HG03460 (cell line): Measurements from ENCODE around the gene CALHM2.
"Not testable (repeated sequence)": the region's sequence is repeated elsewhere in the genome, so short reads cannot be mapped to it uniquely, and the experiment has no call there.

ENCODE experiments used
- ATAC-seq: cut with Tn5 transposase; IDR thresholded peaks from one replicate; pipeline ENCODE4 v1.9.1; 2021; ENCODE audit not compliant: unreplicated experiment

Gene CALHM2, protein sequence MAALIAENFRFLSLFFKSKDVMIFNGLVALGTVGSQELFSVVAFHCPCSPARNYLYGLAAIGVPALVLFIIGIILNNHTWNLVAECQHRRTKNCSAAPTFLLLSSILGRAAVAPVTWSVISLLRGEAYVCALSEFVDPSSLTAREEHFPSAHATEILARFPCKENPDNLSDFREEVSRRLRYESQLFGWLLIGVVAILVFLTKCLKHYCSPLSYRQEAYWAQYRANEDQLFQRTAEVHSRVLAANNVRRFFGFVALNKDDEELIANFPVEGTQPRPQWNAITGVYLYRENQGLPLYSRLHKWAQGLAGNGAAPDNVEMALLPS

DNA sequence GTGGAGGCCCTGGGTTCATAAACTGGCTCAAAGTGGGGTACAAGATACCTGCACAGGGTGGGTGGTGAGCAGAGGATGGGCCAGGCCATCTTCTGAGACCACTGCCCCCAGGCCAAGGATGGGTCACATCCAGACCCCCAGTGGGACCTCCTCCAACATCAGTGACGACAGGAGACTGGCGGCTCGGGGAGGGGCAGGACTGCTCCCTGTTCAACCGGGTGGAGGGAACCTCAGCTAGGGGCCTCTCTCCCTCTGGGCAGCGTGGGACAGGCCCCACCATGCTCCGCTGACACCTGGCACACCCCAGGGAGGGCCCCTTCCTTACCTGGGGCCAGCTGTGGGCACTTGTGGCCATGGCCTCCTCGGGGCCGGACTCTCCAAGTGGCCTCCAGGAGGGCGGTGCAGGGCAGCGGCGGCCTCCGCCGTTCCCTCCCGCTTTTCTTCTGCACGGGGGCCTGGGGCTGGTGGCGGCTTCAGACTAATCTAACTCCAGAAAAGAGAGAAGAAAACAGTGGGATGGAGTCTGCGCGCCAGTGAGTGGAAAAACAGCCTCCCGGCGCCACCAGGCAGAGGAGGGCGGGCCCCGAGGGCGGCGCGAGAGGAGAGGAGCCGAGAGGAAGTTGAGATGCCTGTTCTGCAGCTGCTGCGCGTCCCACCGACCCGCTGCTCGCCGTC lies at the start of gene CALHM2:
CALHM2 (minus strand) TSS at position 540 of the 675 bp plus-strand sequence. CDS start 2,429 bp downstream, outside the sequence.
- peak; percentile 73 for ATAC-seq

DNA sequence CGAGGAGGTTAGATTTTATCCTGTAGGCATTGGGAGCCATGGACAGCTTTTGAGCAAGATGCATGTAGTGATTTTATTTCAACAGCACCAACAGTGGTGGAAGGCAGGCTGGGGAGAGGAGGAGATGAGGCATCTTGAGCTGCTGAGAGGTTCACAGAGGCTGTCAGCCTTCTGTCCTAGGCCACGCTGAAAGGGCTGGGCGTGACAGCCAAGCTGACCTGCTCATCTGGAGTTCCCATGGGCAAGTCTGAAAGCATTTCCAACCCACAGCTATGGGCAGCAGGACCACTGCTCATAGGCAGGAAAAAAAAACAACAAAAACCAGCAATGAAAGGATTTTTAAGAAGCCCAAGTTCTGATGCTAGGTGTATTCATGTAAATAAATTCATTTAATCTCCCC lies 49.0 kb upstream of the CALHM2 start:
- ATAC-seq = no peak

DNA sequence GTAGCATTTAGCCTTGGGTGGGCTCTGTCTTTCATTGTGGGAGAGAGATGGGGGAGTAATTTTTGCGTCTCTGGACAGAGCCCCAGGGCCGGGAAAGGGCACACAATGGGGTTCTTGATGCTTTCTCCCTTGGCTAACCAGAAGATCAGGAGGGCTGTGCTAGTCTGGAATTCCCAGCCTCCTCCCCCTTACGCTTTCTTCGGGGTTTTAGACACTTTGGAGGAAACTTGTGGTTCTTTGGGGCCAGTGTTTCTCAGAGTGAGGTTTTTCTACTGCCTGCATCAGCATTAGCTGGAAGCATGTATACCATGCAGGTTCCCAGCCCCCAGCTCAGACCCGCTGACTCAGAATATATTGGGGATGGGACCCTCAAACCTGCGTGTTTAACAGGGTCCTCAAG lies 48.3 kb upstream of the CALHM2 start:
- ATAC-seq = no peak

DNA sequence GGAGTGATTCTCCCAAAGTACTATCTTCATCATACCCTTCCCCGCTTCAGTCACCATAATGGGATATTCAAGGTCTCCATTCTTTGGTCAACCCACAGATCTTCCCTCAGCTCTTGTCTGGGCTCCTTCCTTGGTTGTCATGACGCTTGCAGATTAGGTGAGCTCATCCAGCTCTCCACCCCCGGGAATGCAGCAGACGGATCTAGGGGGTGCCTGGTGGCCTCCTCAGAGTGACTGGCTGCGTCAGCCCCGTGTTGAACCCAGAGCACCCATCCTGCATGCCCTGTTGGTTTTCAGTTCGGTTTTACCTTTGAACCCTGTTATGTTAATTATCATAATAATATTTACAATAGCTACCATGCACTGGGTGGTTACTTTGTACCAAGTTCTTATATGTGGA lies 47.7 kb upstream of the CALHM2 start:
- ATAC-seq = no peak

DNA sequence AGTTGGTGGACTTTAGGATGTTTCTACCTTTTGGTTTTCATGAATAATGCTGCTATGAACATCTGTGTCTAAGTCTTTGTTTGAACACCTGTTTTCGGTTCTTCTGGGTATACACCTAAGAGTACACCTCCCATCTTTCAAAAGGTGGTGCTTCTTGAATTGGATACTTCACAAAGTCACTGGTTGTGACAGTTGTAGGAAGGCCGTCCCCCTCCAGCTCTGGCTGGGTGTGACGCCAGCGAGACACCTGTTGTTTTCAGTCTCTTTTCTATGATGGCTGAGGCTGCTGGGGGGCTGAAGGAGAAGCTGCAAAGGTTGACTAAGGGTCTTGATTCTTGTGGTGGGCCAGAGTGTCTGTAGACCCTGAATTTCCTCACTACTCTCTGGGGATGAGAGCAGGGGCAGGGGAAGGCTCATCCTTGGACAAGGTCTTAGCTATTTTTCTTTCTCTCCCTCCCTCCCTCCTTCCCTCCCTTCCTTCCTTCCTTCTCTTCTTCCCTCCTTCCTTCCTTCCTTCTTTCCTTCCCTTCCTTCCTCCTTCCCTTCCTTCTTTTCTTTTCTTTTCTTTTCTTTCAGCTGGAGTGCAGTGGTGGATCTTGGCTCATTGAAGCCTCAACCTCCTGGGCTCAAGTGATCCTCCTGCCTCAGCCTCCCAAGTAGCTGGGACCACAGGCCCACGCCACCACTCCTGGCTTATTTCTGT lies 46.9 kb upstream of the CALHM2 start:
- ATAC-seq = no peak

DNA sequence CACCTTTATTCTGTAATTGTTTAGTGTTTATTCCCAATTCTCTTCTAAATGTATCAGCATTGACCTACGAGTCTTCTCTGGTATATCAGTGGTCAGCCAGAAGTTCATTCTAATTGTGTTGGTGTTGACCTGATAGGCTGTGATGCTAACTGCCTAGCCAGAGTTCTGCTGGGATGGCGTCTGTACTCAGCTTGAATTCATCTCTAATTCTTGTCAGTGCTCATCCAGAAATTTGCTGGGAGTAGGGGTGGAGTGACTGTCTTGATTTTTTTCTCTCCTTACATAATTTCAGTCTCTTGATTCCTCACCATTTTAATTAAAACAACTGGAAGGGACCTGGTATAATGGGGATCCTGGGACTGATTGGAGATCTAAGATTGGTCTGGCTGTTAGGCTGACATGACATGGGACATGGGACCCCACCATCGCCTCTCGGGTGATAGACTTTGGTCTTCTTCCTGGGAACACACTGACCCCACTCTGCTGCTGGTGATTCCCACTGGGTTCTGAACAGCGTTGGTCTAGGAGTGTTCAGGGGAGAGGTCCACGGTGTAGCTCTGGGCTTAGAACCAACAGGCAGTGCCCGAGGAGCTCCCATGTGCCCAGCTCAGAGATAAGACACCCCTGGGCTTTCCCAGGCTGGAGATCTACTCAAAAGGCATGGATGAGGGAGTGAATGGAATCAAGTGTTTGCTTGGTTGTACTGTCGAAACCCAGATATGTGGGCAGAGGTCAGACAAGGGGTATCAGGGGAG lies 45.2 kb upstream of the CALHM2 start:
- ATAC-seq = no peak

DNA sequence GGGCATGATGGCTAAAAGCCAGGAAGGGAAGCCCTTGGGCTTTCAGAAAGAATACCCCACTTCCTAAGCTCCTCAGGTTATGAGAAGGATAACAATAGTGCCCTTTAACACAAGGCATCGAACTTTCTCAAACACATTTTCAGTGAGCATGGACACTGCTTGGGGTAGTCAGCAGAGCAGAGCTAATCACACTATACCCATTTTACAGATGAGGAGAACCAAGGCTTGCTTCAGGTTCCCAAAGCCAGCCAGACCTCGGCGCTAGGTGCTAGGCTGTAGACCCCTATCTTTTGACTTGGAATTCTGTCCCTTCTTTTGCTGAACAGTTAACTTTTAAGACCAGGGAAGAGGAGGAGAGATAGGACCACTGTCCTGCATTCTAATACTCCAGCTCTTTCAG lies 43.2 kb upstream of the CALHM2 start:
- no peak for ATAC-seq

DNA sequence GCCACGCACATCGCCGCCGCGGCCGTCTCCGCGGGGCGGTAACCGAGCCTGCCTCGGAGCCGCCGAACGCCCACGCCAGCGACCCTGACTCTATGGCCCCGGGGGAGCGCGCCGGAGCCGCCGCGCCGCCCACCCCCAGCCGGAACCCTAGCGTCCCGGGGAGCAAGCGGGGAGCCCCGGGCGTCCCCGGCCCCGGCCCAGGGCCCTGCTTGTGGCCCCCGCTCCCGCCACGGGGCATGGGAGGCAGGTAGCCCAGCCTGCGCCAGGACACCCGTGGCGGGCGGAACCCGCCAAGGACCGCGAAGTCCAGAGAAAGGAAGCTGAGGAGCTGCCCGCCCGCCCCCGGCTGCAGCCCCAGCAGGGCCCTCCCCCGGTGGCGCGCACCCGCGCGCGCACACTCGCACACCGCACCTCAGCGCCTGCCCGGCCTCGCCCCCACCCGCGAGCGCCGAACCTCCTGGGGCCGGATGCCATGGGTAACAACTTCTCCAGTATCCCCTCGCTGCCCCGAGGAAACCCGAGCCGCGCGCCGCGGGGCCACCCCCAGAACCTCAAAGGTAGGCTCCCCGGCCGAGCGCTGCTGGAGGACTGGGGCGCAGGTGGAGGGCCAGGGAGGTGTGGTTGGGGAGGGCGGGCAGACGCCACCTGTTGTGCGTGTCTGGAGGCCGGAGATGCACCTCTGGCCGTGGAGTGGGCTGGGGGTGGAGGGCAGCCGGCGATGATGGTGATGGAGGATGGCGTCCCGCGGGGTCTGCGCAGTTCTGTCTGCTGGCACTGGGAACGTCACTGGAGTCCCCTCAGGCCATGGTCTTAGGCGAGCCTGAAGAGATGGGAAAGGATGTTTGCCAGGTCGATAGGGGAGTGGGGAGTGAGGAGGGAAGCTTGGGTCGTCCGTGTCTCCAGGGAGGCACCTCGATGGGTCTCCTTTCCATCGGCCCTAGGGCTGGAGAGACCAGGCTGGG lies 42.0 kb upstream of the CALHM2 start:
- ATAC-seq = no peak

DNA sequence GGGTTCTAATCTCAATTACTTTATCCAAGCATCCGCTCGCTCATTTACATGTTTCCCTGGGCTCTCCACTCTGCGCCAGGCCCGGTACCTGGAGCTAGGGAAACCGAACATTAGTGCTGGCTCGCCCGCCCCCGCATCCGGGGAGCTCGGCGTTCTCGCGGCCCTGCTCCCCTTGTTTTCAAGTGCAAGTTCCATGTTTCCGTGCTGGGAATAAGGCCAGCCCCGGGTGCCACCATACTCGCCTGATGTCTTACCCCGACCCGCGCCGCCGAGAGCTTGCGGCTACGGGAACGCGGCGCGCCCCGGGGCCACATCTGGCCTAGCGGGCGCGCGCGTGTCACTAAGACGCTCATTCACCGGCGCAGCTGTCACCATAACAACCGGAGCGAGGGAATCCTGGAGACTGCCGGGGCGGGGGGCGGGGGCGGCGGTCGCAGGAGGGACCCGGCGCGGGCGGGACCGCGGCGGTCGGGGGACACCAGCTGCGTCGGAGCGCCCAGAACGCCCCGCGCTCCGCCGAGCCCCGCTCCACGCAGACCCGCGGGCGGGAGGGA lies 41.3 kb upstream of the CALHM2 start, which contains the start of gene NEURL1:
NEURL1 (plus strand) TSS at position 344 of the 554 bp plus-strand sequence. CDS start 683 bp downstream, outside the sequence.
- no peak for ATAC-seq

DNA sequence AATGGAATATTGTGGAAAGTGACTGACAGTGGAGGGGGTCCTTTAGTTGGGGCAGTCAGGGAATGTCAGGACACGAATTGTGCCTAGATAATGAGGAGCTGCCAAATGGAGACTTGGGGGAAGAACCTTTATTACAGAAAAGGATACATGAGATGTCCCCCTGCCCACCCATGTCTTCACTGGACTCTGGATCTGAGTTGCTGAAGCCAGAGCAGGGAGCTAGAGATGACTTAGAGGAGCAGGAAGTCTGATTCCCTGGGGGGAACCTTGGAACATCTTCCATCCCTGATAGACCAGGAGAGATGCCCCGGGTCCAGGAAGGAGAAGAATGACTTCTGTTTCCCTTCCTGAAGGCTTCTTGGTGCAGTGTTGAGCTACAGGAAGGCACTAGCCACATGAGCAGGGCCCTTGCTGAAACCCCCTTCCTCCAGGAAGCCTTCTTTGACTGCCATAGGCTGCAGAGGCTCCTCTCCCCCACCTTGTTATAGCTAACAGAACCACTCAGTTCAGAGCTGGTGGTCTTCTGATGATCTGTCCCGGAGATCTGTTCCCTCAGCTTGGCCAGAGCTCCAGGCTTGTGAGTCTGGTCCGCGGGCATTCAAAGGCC lies 40.6 kb upstream of the CALHM2 start:
- no peak for ATAC-seq

DNA sequence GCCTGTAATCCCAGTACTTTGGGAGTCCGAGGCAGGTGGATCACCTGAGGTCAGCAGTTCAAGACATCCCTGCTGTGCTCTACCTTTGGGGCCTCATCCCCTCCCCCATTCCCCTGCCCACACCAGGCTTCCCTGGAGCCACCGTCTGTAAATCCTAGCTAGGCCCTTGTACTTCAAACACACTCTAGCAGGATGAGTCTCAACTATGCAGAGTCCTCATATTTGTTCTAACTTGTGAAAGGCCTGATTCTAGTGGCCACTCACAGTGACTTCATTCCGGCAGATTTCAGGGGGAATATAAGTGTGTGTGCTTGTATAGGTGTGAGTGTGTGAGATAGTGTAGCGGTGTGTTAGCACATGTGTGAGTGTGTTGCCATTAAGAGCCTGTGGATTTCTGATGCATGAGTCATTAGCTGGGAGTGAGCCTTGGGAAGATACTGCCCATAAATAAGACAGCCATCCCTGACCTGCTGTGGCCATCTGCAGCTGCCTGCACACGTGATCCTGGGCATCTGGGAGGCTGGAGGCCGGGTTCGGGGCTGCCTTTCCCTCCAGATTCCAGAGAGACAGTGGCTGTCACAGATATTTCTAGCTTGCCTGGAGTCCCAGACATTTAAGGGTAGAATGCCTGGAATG lies 39.7 kb upstream of the CALHM2 start:
- ATAC-seq = no peak

DNA sequence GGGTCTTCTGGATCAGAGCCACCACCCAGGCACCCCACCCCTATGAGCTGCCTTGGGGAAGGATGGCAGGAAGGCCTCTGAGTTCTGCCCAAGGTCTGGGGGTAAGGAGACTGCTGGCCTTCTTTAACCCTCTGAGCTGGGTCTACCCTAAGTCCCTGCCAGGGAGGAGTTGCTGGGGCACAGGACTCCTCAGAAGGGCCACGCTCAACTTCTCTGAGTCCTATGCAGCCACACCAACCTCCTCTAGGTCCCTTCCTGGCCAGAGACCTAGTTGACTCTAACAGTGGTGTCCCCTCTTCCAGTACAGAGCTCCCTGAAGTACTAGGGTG lies 38.8 kb upstream of the CALHM2 start:
- no peak for ATAC-seq

DNA sequence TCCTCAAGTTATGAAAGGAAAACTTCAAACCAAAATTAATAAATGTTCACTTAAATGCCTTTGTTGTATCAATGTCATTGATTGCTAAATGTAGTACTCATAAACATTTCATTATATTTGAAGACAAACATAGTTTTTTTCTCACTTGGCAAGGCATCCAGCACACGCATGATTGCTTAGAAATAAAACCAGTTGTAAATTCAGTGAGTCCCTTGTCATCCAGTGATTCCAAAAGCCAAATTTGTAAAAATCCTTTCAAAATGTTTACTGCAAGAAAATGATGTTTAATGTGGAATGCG lies 35.2 kb upstream of the CALHM2 start:
- no peak for ATAC-seq

DNA sequence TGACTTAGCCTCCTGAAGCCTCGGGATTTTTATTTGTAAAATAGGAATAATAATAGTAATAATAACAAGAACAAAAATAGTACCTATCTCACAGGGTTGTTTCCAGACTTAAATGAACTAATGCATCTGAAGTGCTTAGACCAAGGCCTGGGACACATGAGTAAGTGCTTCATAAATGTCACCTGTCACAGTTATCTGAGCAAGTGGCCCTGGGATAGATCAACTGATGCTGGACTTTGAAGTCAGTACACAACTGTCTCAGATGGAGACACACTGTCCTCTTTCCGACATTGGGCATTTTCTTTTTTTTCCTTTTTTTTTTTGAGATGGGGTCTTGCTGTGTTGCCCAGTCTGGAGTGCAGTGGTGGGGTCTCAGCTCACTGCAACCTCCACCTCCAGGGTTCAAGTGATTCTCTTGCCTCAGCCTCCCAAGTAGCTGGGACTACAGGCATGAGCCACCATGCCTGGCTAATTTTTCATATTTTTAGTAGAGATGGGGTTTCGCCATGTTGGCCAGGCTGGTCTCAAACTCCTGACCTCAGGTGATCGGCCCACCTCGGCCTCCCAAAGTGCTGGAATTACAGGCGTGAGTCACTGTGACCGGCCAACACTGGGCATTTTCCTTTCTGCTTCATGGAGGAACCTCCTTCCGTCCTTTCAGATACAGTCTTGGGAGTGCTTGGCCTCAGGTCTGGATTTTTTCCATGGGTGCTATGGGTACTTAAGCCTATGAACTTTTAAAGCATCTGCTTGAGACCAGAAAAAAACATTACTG lies 34.7 kb upstream of the CALHM2 start:
- not testable (repeated sequence) for ATAC-seq

DNA sequence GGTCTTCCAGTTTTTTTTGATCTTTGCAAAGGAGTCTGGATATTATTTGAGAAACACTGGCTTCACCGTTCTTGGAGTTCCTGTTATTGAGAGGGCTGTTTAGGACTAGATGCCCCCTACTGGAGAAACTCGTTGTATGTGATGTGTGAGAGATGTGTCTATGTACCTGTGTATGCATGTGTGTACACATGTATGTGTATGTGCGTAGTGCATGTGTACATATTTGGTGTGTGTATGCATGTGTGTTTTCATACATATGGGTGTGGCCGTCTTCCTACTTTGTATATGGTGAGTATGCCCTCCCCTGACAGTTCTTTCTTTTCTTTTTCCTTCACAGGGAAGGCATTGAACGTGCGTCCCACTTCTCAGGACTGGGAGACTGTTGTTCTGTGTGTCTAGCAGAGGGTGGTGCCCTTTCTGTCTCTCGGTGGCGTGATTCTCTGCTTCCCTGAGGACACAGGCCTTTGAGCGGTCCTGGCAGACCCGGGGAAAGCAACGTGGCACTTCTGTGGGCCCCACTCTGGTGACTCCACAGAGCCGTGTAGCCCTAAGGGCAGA lies 29.9 kb upstream of the CALHM2 start:
- ATAC-seq = peak; percentile 60

DNA sequence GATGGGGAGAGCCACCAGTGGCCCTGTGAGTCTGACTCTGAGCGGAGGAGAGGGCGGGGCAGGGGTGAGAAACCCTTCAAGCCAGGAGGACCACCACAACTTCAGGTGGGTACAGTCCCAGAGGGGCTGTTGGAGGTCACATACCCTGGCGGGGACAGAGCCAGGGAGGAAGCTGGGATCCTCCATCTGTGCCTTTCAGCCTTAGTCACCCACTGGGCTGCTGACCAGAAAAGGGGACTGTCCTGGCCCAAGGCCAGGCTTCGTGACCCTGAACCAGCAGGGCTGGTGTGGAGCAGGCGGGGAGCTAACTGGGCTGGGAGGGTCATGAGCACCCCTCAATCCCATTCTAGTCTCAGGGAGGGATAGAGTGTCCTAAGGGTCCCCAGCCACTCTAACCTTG lies 28.4 kb upstream of the CALHM2 start:
- no peak for ATAC-seq

DNA sequence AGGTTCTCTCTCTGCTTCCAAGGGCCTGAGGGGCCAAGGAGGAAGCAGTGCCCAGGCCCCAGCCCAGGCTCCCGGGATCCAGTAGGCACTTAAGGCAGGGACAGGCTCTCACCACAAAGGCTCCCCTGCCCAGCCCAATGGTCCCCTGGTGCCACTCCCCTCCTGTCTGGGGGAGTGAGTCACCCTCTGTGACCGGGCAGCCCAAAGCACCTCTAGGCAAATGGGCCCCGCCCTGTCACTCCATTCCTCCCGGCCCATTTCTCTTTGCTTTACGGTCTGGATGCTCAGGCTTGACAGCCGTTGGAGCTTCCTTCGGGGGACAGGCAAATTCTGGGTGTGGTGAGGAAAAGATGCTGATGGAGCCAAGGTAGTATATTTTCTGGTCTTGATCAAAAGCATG lies 27.0 kb upstream of the CALHM2 start, which contains the start of gene CALHM3:
CALHM3 (minus strand) TSS at position 106 of the 400 bp plus-strand sequence. CDS start 208 bp downstream, outside the sequence.
- no peak for ATAC-seq

DNA sequence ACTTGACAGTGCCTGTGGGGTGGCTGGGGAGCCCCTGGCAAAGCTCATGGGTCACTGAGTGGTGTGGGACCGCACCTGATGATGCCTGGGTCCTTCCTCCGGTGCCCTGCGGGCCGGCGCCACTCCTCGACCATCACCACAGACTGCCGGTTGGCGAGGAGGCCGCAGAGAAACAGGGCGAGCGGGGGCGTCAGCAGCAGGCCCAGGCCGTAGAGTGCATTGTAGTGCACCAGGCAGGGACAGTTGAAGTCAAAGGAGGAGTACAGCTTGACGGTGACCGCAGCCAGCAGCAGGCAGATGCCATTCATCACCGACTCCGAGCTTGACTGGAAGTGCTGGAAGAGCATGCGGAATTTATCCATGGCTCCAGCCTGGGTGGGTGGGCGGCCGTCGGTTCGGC lies 26.5 kb upstream of the CALHM2 start:
- ATAC-seq = no peak
